GM18499 (cell line): ENCODE measurements around the gene AFMID.

Experiments
- ATAC-seq: cut with Tn5 transposase; IDR thresholded peaks from one replicate; pipeline ENCODE4 v1.9.1; 2021; ENCODE audit warnings: moderate number of reproducible peaks; ENCODE audit not compliant: insufficient read depth, unreplicated experiment

Gene AFMID

GRCh38 chr17:78235885-78236284 lies 48.7 kb downstream of the AFMID start:
- no peak for ATAC-seq

DNA sequence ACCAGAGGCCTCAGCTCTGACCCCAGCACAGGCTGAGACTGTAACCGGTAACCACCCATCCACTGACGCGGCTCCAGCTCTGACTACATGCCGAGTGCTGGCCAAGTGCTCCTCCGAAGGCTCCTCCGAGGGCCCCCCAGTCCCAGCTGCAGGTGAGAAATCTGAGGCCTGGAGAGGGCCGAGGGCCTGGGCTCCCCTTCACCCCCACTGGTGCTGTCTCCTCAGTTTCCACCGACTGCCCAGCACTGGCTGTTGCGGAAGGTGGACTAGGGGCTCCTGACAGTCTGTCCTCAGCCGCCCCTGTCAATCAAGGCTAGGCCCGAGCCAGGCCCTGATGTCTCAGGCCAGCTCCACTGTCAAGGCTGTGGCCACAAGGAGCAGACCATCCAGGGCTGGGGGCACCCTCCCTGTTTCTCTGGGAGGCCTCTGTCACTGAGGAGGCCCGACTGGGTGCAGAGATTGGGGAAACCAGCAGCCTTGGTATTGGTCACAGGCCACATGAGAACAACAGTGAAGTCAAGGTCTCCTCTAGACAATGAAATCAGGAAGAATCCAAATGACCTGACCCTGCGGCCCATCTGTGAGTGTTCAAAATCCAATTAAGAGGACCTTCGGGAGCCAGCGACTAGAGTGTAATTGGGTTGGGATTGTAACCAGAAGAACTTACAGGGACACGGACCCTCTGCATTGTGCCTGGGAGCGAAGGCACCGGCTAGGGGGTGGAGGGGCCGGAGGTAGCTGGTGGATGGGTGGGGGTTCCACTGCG lies 49.4 kb downstream of the AFMID start:
- no peak for ATAC-seq

DNA sequence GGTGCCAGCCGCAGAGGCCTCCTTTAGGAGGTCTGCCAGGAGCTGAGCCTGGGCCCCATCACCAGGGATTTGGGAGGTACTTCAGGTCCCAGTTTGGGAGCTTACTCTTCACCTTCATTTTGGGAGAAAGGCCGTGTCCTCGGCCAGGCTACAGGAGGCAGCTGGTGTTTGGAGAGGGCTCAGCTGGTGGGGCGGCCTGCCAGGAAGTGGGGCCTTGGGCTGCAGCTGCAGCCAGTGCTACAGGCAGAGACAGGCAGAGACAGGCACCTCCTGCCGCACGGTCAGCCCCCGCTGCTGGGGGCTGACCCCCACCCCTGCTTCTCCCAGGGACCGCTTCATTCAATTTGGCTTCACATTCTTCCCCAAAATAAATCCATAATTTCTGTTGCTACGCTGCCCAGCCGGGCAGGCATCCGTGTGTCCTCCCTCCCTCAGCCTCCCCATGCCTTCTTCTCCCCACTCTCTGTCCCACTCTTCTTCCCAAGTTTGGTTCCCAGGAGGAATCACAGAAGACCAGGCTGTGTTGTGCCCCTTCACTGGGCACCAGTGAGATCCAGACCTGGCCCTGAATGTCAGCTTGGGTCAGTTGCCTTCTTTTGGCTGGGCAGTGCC lies 50.3 kb downstream of the AFMID start:
- no peak for ATAC-seq

DNA sequence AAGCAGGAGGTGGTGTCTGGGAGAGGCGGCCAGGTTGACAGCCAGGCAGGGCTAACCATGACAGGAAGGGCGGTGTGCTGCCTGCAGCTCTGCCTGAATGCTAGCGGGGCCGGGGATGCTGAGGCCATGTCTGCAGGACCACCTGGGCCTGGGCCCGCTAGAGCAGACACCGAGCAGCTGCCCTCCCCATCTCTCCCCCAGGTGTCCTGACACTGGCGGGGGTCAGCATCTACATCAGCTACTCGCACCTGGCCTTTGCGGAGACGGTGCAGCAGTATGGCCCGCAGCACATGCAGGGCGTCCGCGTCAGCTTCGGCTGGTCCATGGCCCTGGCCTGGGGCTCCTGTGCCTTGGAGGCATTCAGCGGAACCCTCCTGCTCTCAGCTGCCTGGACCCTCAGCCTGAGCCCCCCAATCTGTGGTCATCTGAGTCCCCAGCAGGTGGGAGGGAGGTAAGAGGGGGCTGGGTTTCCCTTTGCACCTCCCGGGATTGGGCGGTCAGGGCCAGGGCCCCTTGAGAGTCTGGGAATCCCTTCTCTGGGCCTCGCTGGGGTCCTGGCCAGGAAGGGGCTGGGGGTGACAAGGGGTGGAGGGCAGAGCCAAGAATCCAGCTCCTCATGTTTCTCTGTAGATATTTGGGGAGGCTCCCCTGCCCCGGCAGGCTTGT lies 51.8 kb downstream of the AFMID start:
- no peak for ATAC-seq

GRCh38 chr17:78239489-78239931 lies 52.3 kb downstream of the AFMID start:
- no peak for ATAC-seq

DNA sequence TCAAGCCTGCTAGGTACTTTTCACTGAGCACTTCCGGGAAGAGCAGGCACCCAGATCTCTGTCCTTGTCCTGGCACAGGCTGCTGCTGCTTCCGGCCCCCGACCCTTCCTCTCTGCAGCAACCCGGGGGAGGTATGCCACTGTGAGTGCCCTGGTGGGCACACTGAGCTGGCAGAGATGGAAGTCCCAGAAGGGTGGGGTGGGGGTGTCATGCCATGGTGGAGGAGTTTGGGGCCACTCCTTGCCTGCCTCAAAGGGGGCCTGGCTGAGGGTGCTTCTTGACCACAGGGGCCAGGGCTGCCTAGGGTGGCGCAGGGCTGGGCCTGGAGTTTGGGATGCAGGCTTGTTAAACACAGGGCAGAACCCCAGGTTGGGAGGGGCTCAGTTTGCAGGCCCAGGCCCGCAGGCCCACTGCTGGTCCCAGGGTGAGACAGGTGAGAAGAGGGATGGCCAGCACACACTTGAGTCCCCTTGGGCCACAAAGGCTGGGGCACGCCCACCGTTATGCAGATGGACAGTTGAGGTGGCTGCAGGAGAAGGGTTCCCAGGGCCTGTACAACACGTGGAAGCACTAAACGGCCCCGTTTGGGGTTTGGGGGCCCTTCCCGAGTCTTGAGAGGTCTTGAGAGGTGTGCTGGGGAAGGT lies 53.0 kb downstream of the AFMID start:
- ATAC-seq, result no peak

GRCh38 chr17:78240839-78241238 lies 53.7 kb downstream of the AFMID start:
- ATAC-seq, result no peak

DNA sequence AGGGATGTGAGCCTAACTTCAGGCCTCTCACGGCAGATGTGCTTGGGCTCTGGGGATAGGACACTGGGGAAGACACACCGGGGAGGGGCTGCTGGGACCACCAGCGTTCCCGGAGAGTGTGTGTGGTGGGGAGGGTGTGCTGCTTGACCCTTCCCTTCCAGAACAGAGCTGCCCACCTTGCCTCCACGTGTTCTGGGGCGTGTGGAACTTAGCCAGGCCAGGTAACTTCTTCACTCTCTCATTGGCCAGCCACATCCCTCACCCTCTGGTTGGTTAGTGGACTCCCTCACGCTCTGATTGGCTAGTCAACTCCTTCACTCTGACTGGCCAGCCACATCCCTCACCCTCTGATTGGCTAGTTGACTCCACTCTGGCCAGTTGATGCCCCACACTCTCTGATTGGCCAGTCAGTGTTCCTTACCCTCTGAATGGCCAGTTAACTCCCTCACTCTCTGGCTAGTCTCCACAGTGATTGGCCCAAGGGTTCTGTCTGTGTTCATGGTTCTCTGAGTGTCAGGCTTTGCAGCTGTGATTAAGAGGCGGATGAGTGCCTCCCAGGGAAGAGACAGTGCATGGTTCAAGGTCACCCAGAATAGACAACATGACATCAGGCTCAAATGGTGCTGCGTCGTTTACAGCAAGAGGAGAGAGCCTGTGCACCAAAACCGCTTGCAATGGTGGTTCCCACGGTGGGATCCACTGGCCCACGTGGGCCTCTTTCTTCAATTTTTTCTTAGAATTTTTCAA lies 54.3 kb downstream of the AFMID start:
- no peak for ATAC-seq

DNA sequence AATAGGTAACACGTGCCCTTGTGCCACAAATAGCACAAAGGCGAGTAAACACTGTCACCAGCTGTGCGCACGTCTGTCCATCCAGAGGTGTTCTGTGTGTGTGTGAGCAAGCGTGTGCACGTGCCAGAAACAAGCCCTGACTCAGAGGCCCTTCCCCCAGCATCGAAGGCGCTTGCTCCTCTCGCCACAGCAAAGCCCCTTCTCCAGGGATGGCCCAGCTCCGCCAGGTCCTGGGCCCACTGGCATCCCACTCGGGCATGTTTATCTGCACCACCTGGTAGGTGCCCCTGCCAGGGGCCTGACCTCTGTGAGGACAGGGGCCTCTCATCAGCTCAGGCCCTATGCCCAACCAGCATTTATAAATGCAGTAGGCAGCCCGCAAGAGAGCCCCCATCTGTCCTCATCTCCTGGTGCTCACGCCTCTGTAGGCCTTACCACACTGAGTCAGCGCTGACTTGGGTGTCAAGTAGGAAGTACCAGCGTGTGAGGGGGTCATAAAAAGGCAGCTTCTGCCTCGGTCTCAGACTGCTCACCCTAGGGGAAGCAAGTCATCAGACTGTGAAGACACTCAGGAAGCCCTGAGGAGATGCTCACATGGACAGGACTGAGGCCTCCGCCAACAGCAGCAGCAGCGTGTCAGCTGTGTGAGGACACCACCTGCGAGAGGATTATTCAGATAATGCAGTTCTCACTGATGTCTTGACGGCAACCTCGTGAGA lies 55.0 kb downstream of the AFMID start:
- no peak for ATAC-seq

GRCh38 chr17:78247304-78247703 lies 60.1 kb downstream of the AFMID start:
- ATAC-seq, result no peak

DNA sequence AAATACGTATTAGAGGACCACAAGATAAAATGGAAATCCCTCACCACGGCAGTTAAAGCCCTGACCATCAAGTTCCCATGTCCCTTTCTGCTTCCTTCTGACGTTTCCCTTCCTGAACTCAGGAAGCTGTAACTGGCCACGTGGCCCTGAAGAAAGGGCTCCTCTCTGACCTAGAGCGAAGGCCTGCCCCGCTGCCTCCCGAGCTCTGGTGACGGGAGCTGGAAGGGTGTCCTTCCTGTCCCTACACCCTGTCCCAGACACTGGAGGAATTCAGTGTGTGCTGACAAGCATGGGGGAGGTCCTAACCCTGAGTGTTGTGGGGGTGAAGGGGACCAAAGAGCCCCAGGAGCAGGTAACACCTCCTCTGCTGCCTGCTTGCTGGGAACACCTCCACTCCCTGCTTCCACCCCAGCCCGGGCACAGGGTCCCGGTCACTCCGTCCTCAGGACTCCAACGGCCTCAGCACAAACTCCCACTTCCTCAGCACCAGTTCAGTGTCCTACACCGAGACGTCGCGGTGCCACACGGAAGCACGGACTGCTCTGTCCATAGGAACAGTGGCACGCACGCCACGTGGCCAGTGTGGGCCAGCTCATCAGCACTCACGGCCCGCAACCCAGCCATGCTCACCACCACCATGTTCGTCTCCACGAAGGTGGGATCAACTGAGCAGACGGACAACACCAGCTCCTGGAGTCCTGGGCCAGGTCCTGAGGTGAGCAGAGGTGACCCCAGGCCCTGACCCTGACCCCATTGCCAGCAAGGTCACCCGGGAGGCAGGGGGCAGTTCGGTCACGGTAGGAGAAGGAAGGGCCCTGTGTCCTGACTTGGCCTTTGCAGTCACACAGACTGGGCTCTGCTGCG lies 61.1 kb downstream of the AFMID start:
- ATAC-seq, result no peak

DNA sequence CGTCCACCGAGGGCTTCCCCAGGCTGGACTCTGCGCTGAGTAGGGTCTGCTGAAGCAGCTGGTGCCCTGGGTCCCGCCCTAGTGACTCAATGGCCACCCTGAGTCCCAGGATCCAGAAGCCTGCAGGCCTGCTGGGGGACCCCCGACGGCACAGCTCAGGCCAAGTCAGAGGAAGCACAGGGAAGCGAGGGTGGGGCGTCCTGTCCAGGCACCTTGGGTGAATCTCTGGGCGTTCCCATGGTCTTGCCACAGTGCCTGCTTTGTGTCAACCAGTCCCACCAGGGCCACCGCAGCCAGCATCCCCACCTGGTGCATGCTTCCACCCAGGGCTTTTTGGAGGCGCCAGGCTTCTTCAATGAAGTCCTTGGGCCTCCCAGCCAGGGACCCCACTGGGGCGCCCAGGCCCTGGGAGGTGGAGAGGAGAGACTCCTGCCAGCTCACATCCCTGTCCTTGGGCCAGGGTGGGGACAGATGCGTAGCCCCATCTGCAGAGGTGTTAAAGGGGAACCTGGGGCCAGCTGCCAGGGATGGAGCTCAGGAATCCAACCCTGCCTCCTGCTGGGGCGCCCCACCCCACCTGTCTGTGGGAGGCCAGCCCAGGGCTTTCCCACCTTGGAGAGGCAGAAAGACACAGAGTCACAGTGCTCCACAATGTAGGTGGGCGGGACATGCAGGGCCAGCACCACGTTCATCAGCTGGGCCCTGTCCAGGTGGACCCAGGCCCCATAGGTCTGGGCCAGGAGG lies 62.1 kb downstream of the AFMID start:
- ATAC-seq, result no peak

- no peak for ATAC-seq
These were observed 63.0 kb downstream of the AFMID start for GRCh38 chr17:78249818-78250806.

- ATAC-seq, result no peak
These were observed 64.0 kb downstream of the AFMID start for GRCh38 chr17:78250891-78251772.

GRCh38 chr17:78251773-78252103 lies 64.6 kb downstream of the AFMID start:
- no peak for ATAC-seq

GRCh38 chr17:78252111-78252634 lies 65.0 kb downstream of the AFMID start:
- no peak for ATAC-seq
